Astrocyte (in vitro differentiated cells and primary cell): ENCODE measurements around the gene KEAP1. TPM values are rescaled to one million over a fixed set of nuclear protein-coding genes. Genes with fewer than 3 reads are reported as not detected.

Experiments
- DNase-seq: peaks from one replicate; pipeline ENCODE4 v3.0.0-alpha.2; 2010; ENCODE audit warnings: low read depth
- FAIRE-seq: peaks from 2 replicates; lab custom pipeline; 2011; peaks lifted over from hg19 to GRCh38; lab: Jason Lieb, UNC
- H2AFZ ChIP-seq: 2 replicates; pipeline ENCODE4 v1.6.0; 2012; ENCODE audit warnings: low read depth, low read length, inconsistent platforms
- H3K27ac ChIP-seq: 2 replicates; pipeline ENCODE4 v1.5.1; 2011; ENCODE audit warnings: low read depth, low read length, inconsistent platforms
- H3K27me3 ChIP-seq: 2 replicates; pipeline ENCODE4 v1.6.0; 2011; ENCODE audit warnings: low read length, inconsistent platforms; ENCODE audit not compliant: insufficient read depth
- H3K36me3 ChIP-seq: 2 replicates; pipeline ENCODE4 v1.5.1; 2011; ENCODE audit warnings: low read length, inconsistent platforms; ENCODE audit not compliant: insufficient read depth
- H3K4me1 ChIP-seq: 2 replicates; pipeline ENCODE4 v1.5.1; 2011; ENCODE audit warnings: low read length, inconsistent platforms; ENCODE audit not compliant: insufficient read depth
- H3K4me2 ChIP-seq: 2 replicates; pipeline ENCODE4 v1.6.0; 2012; ENCODE audit warnings: low read length, inconsistent platforms
- H3K4me3 ChIP-seq: 2 replicates; pipeline ENCODE4 v1.5.1; 2011; ENCODE audit warnings: low read depth, mild to moderate bottlenecking, low read length, inconsistent platforms; ENCODE audit not compliant: insufficient read depth
- H3K79me2 ChIP-seq: 2 replicates; pipeline ENCODE4 v1.6.0; 2012; ENCODE audit warnings: mild to moderate bottlenecking, low read length, inconsistent platforms; ENCODE audit not compliant: insufficient read depth
- H3K9ac ChIP-seq: 2 replicates; pipeline ENCODE4 v1.6.0; 2012; ENCODE audit warnings: mild to moderate bottlenecking, low read length, inconsistent platforms
- H3K9me3 ChIP-seq: 2 replicates; pipeline ENCODE4 v1.5.1; 2012; ENCODE audit warnings: low read depth, mild to moderate bottlenecking, low read length, inconsistent platforms; ENCODE audit not compliant: insufficient read depth
- H4K20me1 ChIP-seq: 2 replicates; pipeline ENCODE4 v1.6.0; 2012; ENCODE audit warnings: low read length, inconsistent platforms; ENCODE audit not compliant: insufficient read depth
- H3K27ac Mint-ChIP-seq: one replicate; pipeline ENCODE4 v1.8.0; 2021; ENCODE audit warnings: mild to moderate bottlenecking, mixed read lengths; ENCODE audit not compliant: unreplicated experiment
- H3K27me3 Mint-ChIP-seq: one replicate; pipeline ENCODE4 v1.8.0; 2021; ENCODE audit warnings: low read depth, mixed read lengths; ENCODE audit not compliant: unreplicated experiment
- H3K36me3 Mint-ChIP-seq: one replicate; pipeline ENCODE4 v1.8.0; 2021; ENCODE audit warnings: low read depth, mixed read lengths; ENCODE audit not compliant: unreplicated experiment
- H3K4me1 Mint-ChIP-seq: one replicate; pipeline ENCODE4 v1.8.0; 2021; ENCODE audit warnings: low read depth, mixed read lengths; ENCODE audit not compliant: unreplicated experiment
- H3K4me3 Mint-ChIP-seq: one replicate; pipeline ENCODE4 v1.8.0; 2021; ENCODE audit warnings: mild to moderate bottlenecking, moderate library complexity, mixed read lengths; ENCODE audit not compliant: unreplicated experiment
- H3K9me3 Mint-ChIP-seq: one replicate; pipeline ENCODE4 v1.8.0; 2021; ENCODE audit warnings: mild to moderate bottlenecking, mixed read lengths; ENCODE audit not compliant: unreplicated experiment
- CTCF ChIP-seq: IDR thresholded peaks from 2 replicates; pipeline ENCODE4 v1.5.1; 2011; ENCODE audit warnings: low read depth, mild to moderate bottlenecking, inconsistent platforms, low read length, moderate library complexity; ENCODE audit not compliant: insufficient read depth
- EZH2 ChIP-seq: IDR thresholded peaks from 2 replicates; pipeline ENCODE4 v1.6.1; 2012; ENCODE audit warnings: mild to moderate bottlenecking, low read length, inconsistent platforms; ENCODE audit not compliant: insufficient read depth
- total RNA-seq: library from RNA; stranded (reverse); gene quantifications from 2 replicates; pipeline ENCODE4 v1.2.1, GENCODE V29; 2021

The KEAP1 gene
- total RNA-seq, 1 donor from 2014 or later = 43.6 TPM

- Mint-ChIP-seq H3K9me3 (no peaks in the 10 kb centered on the region), H3K4me1 (no peaks in the 10 kb centered on the region), H3K27ac (no peak overlapping the region), H3K27me3 (peaks cover 2% of the 10 kb centered on the region), H3K36me3 (peaks cover 5% of the 10 kb centered on the region), H3K4me3 (peak overlapping the region; percentile 91)
- H4K20me1 ChIP-seq = peaks cover 18% of the 10 kb centered on the region
- no peak for DNase-seq
- no peaks in the 10 kb centered on the region for H3K9me3 ChIP-seq
- H3K9ac ChIP-seq = peak overlapping the region; percentile 95
- H2AFZ ChIP-seq = no peak overlapping the region
- no peak for FAIRE-seq
- H3K4me3 ChIP-seq = peak overlapping the region; percentile 88
- peaks cover 6% of the 10 kb centered on the region for H3K4me1 ChIP-seq
- no peaks in the 10 kb centered on the region for H3K27me3 ChIP-seq
- peaks cover 32% of the 10 kb centered on the region for H3K79me2 ChIP-seq
- peak overlapping the region; percentile 98 for H3K4me2 ChIP-seq
- TF ChIP-seq EZH2 (no peak), CTCF (no peak)
- no peaks in the 10 kb centered on the region for H3K36me3 ChIP-seq
- no peak overlapping the region for H3K27ac ChIP-seq
Measured at GRCh38 chr19:10544753-10545251, 41.6 kb upstream of the KEAP1 start.

- no peaks in the 10 kb centered on the region for H3K27me3 ChIP-seq
- Mint-ChIP-seq H3K4me1 (no peaks in the 10 kb centered on the region), H3K36me3 (peaks cover 5% of the 10 kb centered on the region), H3K27ac (peak overlapping the region; percentile 75), H3K27me3 (peaks cover 2% of the 10 kb centered on the region), H3K9me3 (no peaks in the 10 kb centered on the region), H3K4me3 (peak overlapping the region; percentile 91)
- DNase-seq = no peak
- FAIRE-seq = no peak
- TF ChIP-seq EZH2 (no peak), CTCF (no peak)
- H3K79me2 ChIP-seq = peaks cover 32% of the 10 kb centered on the region
- H3K27ac ChIP-seq = peak overlapping the region; percentile 61
- H3K4me2 ChIP-seq = peak overlapping the region; percentile 98
- no peaks in the 10 kb centered on the region for H3K9me3 ChIP-seq
- H3K4me3 ChIP-seq = peak overlapping the region; percentile 88
- peak overlapping the region; percentile 89 for H2AFZ ChIP-seq
- H3K36me3 ChIP-seq = no peaks in the 10 kb centered on the region
- peaks cover 6% of the 10 kb centered on the region for H3K4me1 ChIP-seq
- peak overlapping the region; percentile 95 for H3K9ac ChIP-seq
- H4K20me1 ChIP-seq = peaks cover 18% of the 10 kb centered on the region
Measured at GRCh38 chr19:10544242-10544752, 41.1 kb upstream of the KEAP1 start.
